GM23338 (cell line): Measurements from ENCODE around the gene CRYBB3. TPM values are rescaled to one million over a fixed set of nuclear protein-coding genes. Genes with fewer than 3 reads are reported as not detected.

Experiments used
- ATAC-seq: fragments of 200-7000 bp; cut with Tn5 transposase; 3 replicates; pipeline ENCODE4 v1.9.1; 2020
- DNase-seq: peaks from one replicate; pipeline ENCODE4 v3.0.0-alpha.2; 2015; ENCODE audit warnings: low spot score
- H2AFZ ChIP-seq: fragments of 200-600 bp; sonication (generic); 2 replicates; pipeline ENCODE4 v1.8.0; 2016; ENCODE audit warnings: antibody characterized with exemption, mild to moderate bottlenecking, moderate library complexity
- H3F3A ChIP-seq: fragments of 200-600 bp; sonication (generic); replicated peaks from 2 replicates; pipeline ENCODE4 v1.8.0; 2017; ENCODE audit warnings: antibody characterized with exemption, mixed run types, low read depth
- H3K27ac ChIP-seq: fragments of 200-600 bp; sonication (generic); 2 replicates; pipeline ENCODE4 v1.6.1; 2016; ENCODE audit warnings: low read depth
- H3K27me3 ChIP-seq: fragments of 200-600 bp; sonication (generic); 2 replicates; pipeline ENCODE4 v1.8.0; 2016; ENCODE audit warnings: mild to moderate bottlenecking, mixed run types, moderate library complexity; ENCODE audit not compliant: insufficient read depth
- H3K36me3 ChIP-seq: fragments of 200-600 bp; sonication (generic); 2 replicates; pipeline ENCODE4 v1.8.0; 2016; ENCODE audit warnings: mild to moderate bottlenecking; ENCODE audit not compliant: insufficient read depth
- H3K4me1 ChIP-seq: fragments of 200-600 bp; sonication (generic); 2 replicates; pipeline ENCODE4 v1.8.0; 2016; ENCODE audit warnings: mild to moderate bottlenecking, moderate library complexity; ENCODE audit not compliant: insufficient read depth
- H3K4me2 ChIP-seq: fragments of 200-600 bp; sonication (generic); 2 replicates; pipeline ENCODE4 v1.7.1; 2017; ENCODE audit warnings: mixed run types
- H3K4me3 ChIP-seq: fragments of 200-600 bp; sonication (generic); 2 replicates; pipeline ENCODE4 v1.6.1; 2016; ENCODE audit warnings: mixed run types
- H3K79me2 ChIP-seq: fragments of 200-600 bp; sonication (generic); replicated peaks from 2 replicates; pipeline ENCODE4 v1.8.0; 2017; ENCODE audit warnings: mild to moderate bottlenecking; ENCODE audit not compliant: insufficient read depth
- H3K9me2 ChIP-seq: fragments of 200-600 bp; sonication (generic); 2 replicates; pipeline ENCODE4 v1.8.0; 2017; ENCODE audit not compliant: insufficient read depth
- H4K20me1 ChIP-seq: fragments of 200-600 bp; sonication (generic); replicated peaks from 2 replicates; pipeline ENCODE4 v1.8.0; 2017; ENCODE audit warnings: mild to moderate bottlenecking; ENCODE audit not compliant: insufficient read depth
- H3K27ac Mint-ChIP-seq: 2 replicates; pipeline ENCODE4 v1.8.0; 2020; ENCODE audit warnings: inconsistent platforms, mild to moderate bottlenecking, moderate library complexity, mixed read lengths
- H3K27me3 Mint-ChIP-seq: 3 replicates; pipeline ENCODE4 v1.8.0; 2022; ENCODE audit warnings: low read depth, mild to moderate bottlenecking, moderate library complexity, mixed read lengths, inconsistent platforms; ENCODE audit not compliant: insufficient read depth, poor library complexity
- H3K36me3 Mint-ChIP-seq: 3 replicates; pipeline ENCODE4 v1.8.0; 2021; ENCODE audit warnings: low read depth, mild to moderate bottlenecking, inconsistent platforms, moderate library complexity, mixed read lengths
- H3K4me1 Mint-ChIP-seq: 3 replicates; pipeline ENCODE4 v1.8.0; 2020; ENCODE audit warnings: mild to moderate bottlenecking, inconsistent platforms, mixed read lengths
- H3K4me3 Mint-ChIP-seq: 3 replicates; pipeline ENCODE4 v1.8.0; 2021; ENCODE audit warnings: moderate library complexity, mild to moderate bottlenecking, inconsistent platforms, mixed read lengths
- H3K9me3 Mint-ChIP-seq: 3 replicates; pipeline ENCODE4 v1.8.0; 2020; ENCODE audit warnings: moderate library complexity, mild to moderate bottlenecking, inconsistent platforms, mixed read lengths
- CREB1 ChIP-seq: fragments of 250-450 bp; sonication (Bioruptor Pico); IDR thresholded peaks from 2 replicates; pipeline ENCODE4 v1.5.0; 2020; ENCODE audit warnings: low read depth, mild to moderate bottlenecking, moderate library complexity
- EZH2 ChIP-seq: fragments of 200-600 bp; sonication (generic); IDR thresholded peaks from one replicate; pipeline ENCODE4 v1.8.0; 2017; ENCODE audit warnings: antibody characterized with exemption, mild to moderate bottlenecking, low read depth; ENCODE audit not compliant: unreplicated experiment
- JUNB ChIP-seq: IDR thresholded peaks from one replicate; pipeline ENCODE4 v1.6.1; 2016; ENCODE audit warnings: antibody characterized with exemption; ENCODE audit not compliant: unreplicated experiment
- NANOG ChIP-seq: IDR thresholded peaks from 2 replicates; pipeline ENCODE4 v1.6.1; 2016; ENCODE audit warnings: antibody characterized with exemption, borderline replicate concordance
- POLR2AphosphoS5 ChIP-seq: IDR thresholded peaks from 2 replicates; pipeline ENCODE4 v1.6.1; 2016; ENCODE audit warnings: antibody characterized with exemption, low read depth
- STAT1 ChIP-seq: IDR thresholded peaks from one replicate; pipeline ENCODE4 v1.6.1; 2016; ENCODE audit warnings: antibody characterized with exemption; ENCODE audit not compliant: unreplicated experiment
- ZNF114 ChIP-seq: fragments of 250-450 bp; sonication (Bioruptor Pico); IDR thresholded peaks from 2 replicates; pipeline ENCODE4 v1.5.0; 2020; ENCODE audit warnings: mild to moderate bottlenecking, moderate library complexity
- ZNF331 ChIP-seq: fragments of 250-450 bp; sonication (Bioruptor Pico); IDR thresholded peaks from 2 replicates; pipeline ENCODE4 v1.5.0; 2020; ENCODE audit warnings: low read depth, mild to moderate bottlenecking, moderate library complexity
- polyA plus RNA-seq: library from polyadenylated mRNA; unstranded; fragments of >200 nt; fragmentation: Nextera tagmentation; extraction: Ambion mirVana; gene quantifications from 2 replicates; pipeline ENCODE4 v1.2.1, GENCODE V29; 2016
- total RNA-seq: library from RNA; depleted of rRNA; stranded (reverse); fragments of >200 nt; shearing (Covaris generic); gene quantifications from 2 replicates; pipeline ENCODE4 v1.2.3, GENCODE V29; 2014
- TF ChIP-seq, protein P1 (sequence below): IDR thresholded peaks from 2 replicates; pipeline ENCODE4 v1.6.1; 2016; ENCODE audit warnings: antibody characterized with exemption
- TF ChIP-seq, protein P2 (sequence below), 2 experiments: fragments of 200-600 bp in 1 of 2; sonication (generic) in 1 of 2; conservative IDR thresholded peaks; 2 replicates each; pipeline versions ENCODE4 v1.5.1 to v1.6.1; 2016 to 2017; ENCODE audit warnings: antibody characterized with exemption in 2 of 2, low read depth in 2 of 2, mild to moderate bottlenecking in 2 of 2, moderate library complexity in 1 of 2
- TF ChIP-seq, protein P3 (sequence below): IDR thresholded peaks from one replicate; pipeline ENCODE4 v1.6.1; 2018; ENCODE audit warnings: antibody characterized with exemption; ENCODE audit not compliant: unreplicated experiment
- TF ChIP-seq, protein P4 (sequence below): fragments of 250-450 bp; sonication (Bioruptor Pico); IDR thresholded peaks from 2 replicates; pipeline ENCODE4 v1.5.0; 2020; ENCODE audit warnings: mild to moderate bottlenecking, moderate library complexity

The CRYBB3 gene
- total and polyA plus RNA-seq, 2 experiments from 2014 or later, result 0.28 TPM; not detected in 1

DNA sequence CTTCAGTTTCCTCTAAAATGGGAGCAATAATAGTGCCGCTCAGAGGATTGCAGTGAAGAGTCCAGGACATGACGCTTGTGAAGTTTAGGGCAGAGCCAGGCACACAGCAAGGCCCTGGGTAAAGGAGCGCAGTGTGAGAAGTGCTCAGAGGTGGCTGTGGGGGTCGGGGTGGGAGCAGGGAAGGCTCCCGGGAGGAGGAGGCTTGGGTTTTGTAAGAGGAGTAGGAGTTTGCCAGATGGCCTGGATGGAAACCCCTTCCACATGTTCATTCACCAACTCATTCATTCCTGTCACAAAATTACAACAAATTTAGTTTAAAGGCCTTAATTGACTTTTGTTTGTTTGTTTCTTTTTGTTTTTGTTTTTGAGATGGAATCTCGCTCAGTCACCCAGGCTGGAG, 36.8 kb downstream of the CRYBB3 start:
- H3K79me2 ChIP-seq, result no peaks in the 10 kb centered on the region
- no peaks in the 10 kb centered on the region for H3K36me3 ChIP-seq
- ATAC-seq (no peak; the same call in 2 of the 3 replicates), DNase-seq (no peak)
- Mint-ChIP-seq H3K4me1 (no peaks in the 10 kb centered on the region), H3K27ac (no peak overlapping the region), H3K36me3 (no peaks in the 10 kb centered on the region), H3K27me3 (peaks cover 6% of the 10 kb centered on the region), H3K9me3 (no peaks in the 10 kb centered on the region), H3K4me3 (no peak overlapping the region)
- H3K4me1 ChIP-seq, result no peaks in the 10 kb centered on the region
- TF ChIP-seq EZH2 (no peak), ZNF114 (CRISPR knock-in tag) (no peak), POLR2AphosphoS5 (no peak), STAT1 (no peak), NANOG (no peak), JUNB (no peak), CREB1 (no peak), ZNF331 (no peak)
- TF ChIP-seq, protein P1, sequence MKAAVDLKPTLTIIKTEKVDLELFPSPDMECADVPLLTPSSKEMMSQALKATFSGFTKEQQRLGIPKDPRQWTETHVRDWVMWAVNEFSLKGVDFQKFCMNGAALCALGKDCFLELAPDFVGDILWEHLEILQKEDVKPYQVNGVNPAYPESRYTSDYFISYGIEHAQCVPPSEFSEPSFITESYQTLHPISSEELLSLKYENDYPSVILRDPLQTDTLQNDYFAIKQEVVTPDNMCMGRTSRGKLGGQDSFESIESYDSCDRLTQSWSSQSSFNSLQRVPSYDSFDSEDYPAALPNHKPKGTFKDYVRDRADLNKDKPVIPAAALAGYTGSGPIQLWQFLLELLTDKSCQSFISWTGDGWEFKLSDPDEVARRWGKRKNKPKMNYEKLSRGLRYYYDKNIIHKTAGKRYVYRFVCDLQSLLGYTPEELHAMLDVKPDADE, result no peak
- TF ChIP-seq, protein P2, sequence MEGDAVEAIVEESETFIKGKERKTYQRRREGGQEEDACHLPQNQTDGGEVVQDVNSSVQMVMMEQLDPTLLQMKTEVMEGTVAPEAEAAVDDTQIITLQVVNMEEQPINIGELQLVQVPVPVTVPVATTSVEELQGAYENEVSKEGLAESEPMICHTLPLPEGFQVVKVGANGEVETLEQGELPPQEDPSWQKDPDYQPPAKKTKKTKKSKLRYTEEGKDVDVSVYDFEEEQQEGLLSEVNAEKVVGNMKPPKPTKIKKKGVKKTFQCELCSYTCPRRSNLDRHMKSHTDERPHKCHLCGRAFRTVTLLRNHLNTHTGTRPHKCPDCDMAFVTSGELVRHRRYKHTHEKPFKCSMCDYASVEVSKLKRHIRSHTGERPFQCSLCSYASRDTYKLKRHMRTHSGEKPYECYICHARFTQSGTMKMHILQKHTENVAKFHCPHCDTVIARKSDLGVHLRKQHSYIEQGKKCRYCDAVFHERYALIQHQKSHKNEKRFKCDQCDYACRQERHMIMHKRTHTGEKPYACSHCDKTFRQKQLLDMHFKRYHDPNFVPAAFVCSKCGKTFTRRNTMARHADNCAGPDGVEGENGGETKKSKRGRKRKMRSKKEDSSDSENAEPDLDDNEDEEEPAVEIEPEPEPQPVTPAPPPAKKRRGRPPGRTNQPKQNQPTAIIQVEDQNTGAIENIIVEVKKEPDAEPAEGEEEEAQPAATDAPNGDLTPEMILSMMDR (conservative IDR thresholded peaks at IDR 0.05; ENCODE audit: low read depth in 2 of 2), result no peak
- TF ChIP-seq, protein P3, sequence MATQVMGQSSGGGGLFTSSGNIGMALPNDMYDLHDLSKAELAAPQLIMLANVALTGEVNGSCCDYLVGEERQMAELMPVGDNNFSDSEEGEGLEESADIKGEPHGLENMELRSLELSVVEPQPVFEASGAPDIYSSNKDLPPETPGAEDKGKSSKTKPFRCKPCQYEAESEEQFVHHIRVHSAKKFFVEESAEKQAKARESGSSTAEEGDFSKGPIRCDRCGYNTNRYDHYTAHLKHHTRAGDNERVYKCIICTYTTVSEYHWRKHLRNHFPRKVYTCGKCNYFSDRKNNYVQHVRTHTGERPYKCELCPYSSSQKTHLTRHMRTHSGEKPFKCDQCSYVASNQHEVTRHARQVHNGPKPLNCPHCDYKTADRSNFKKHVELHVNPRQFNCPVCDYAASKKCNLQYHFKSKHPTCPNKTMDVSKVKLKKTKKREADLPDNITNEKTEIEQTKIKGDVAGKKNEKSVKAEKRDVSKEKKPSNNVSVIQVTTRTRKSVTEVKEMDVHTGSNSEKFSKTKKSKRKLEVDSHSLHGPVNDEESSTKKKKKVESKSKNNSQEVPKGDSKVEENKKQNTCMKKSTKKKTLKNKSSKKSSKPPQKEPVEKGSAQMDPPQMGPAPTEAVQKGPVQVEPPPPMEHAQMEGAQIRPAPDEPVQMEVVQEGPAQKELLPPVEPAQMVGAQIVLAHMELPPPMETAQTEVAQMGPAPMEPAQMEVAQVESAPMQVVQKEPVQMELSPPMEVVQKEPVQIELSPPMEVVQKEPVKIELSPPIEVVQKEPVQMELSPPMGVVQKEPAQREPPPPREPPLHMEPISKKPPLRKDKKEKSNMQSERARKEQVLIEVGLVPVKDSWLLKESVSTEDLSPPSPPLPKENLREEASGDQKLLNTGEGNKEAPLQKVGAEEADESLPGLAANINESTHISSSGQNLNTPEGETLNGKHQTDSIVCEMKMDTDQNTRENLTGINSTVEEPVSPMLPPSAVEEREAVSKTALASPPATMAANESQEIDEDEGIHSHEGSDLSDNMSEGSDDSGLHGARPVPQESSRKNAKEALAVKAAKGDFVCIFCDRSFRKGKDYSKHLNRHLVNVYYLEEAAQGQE, result no peak
- TF ChIP-seq, protein P4, sequence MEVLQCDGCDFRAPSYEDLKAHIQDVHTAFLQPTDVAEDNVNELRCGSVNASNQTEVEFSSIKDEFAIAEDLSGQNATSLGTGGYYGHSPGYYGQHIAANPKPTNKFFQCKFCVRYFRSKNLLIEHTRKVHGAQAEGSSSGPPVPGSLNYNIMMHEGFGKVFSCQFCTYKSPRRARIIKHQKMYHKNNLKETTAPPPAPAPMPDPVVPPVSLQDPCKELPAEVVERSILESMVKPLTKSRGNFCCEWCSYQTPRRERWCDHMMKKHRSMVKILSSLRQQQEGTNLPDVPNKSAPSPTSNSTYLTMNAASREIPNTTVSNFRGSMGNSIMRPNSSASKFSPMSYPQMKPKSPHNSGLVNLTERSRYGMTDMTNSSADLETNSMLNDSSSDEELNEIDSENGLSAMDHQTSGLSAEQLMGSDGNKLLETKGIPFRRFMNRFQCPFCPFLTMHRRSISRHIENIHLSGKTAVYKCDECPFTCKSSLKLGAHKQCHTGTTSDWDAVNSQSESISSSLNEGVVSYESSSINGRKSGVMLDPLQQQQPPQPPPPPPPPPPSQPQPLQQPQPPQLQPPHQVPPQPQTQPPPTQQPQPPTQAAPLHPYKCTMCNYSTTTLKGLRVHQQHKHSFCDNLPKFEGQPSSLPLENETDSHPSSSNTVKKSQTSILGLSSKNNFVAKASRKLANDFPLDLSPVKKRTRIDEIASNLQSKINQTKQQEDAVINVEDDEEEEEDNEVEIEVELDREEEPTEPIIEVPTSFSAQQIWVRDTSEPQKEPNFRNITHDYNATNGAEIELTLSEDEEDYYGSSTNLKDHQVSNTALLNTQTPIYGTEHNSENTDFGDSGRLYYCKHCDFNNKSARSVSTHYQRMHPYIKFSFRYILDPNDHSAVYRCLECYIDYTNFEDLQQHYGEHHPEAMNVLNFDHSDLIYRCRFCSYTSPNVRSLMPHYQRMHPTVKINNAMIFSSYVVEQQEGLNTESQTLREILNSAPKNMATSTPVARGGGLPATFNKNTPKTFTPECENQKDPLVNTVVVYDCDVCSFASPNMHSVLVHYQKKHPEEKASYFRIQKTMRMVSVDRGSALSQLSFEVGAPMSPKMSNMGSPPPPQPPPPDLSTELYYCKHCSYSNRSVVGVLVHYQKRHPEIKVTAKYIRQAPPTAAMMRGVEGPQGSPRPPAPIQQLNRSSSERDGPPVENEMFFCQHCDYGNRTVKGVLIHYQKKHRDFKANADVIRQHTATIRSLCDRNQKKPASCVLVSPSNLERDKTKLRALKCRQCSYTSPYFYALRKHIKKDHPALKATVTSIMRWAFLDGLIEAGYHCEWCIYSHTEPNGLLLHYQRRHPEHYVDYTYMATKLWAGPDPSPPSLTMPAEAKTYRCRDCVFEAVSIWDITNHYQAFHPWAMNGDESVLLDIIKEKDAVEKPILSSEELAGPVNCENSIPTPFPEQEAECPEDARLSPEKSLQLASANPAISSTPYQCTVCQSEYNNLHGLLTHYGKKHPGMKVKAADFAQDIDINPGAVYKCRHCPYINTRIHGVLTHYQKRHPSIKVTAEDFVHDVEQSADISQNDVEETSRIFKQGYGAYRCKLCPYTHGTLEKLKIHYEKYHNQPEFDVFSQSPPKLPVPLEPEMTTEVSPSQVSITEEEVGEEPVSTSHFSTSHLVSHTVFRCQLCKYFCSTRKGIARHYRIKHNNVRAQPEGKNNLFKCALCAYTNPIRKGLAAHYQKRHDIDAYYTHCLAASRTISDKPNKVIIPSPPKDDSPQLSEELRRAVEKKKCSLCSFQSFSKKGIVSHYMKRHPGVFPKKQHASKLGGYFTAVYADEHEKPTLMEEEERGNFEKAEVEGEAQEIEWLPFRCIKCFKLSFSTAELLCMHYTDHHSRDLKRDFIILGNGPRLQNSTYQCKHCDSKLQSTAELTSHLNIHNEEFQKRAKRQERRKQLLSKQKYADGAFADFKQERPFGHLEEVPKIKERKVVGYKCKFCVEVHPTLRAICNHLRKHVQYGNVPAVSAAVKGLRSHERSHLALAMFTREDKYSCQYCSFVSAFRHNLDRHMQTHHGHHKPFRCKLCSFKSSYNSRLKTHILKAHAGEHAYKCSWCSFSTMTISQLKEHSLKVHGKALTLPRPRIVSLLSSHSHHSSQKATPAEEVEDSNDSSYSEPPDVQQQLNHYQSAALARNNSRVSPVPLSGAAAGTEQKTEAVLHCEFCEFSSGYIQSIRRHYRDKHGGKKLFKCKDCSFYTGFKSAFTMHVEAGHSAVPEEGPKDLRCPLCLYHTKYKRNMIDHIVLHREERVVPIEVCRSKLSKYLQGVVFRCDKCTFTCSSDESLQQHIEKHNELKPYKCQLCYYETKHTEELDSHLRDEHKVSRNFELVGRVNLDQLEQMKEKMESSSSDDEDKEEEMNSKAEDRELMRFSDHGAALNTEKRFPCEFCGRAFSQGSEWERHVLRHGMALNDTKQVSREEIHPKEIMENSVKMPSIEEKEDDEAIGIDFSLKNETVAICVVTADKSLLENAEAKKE (CRISPR knock-in tag), result no peak
- no peak overlapping the region for H3K4me3 ChIP-seq
- H3K27ac ChIP-seq, result no peak overlapping the region
- H2AFZ ChIP-seq, result peak overlapping the region; percentile 96
- H3F3A ChIP-seq, result no peaks in the 10 kb centered on the region
- no peak overlapping the region for H3K4me2 ChIP-seq
- no peaks in the 10 kb centered on the region for H4K20me1 ChIP-seq
- H3K9me2 ChIP-seq, result no peaks in the 10 kb centered on the region
- no peaks in the 10 kb centered on the region for H3K27me3 ChIP-seq
